ENCODE measurements around the gene NOS3.

The NOS3 gene

GRCh38 chr7:151060416-151061212, 69.8 kb downstream of the NOS3 start:
- no peak for TF ChIP-seq TAF1 (IDR thresholded peaks at IDR 0.05; ENCODE audit: borderline replicate concordance, insufficient read depth, low read length)
- no peak for TF ChIP-seq REST (IDR thresholded peaks at IDR 0.05; ENCODE audit: insufficient read depth in 1 of 2, low read depth in 2 of 2, low read length in 2 of 2)
- TF ChIP-seq SIN3A (IDR thresholded peaks at IDR 0.05; ENCODE audit: borderline replicate concordance, insufficient read depth, low read length) = no peak
- TF ChIP-seq FOXP2 (optimal IDR thresholded peaks at IDR 0.05; ENCODE audit: borderline replicate concordance, extremely low read depth, extremely low read length, insufficient read depth) = no peak
- TF ChIP-seq POLR2AphosphoS5 (IDR thresholded peaks at IDR 0.05; ENCODE audit: low read depth, low read length) = no peak

GRCh38 chr7:151061213-151062110, 70.6 kb downstream of the NOS3 start:
- no peak for TF ChIP-seq FOXP2 (optimal IDR thresholded peaks at IDR 0.05; ENCODE audit: borderline replicate concordance, extremely low read depth, extremely low read length, insufficient read depth)
- TF ChIP-seq POLR2AphosphoS5 (IDR thresholded peaks at IDR 0.05; ENCODE audit: low read depth, low read length) = no peak
- no peak for TF ChIP-seq SIN3A (IDR thresholded peaks at IDR 0.05; ENCODE audit: borderline replicate concordance, insufficient read depth, low read length)
- no peak for TF ChIP-seq REST (IDR thresholded peaks at IDR 0.05; ENCODE audit: insufficient read depth in 1 of 2, low read depth in 2 of 2, low read length in 2 of 2)
- no peak for TF ChIP-seq TAF1 (IDR thresholded peaks at IDR 0.05; ENCODE audit: borderline replicate concordance, insufficient read depth, low read length)

- TF ChIP-seq REST (IDR thresholded peaks at IDR 0.05; ENCODE audit: insufficient read depth in 1 of 2, low read depth in 2 of 2, low read length in 2 of 2) (no peak), POLR2AphosphoS5 (IDR thresholded peaks at IDR 0.05; ENCODE audit: low read depth, low read length) (no peak), SIN3A (IDR thresholded peaks at IDR 0.05; ENCODE audit: borderline replicate concordance, insufficient read depth, low read length) (no peak), TAF1 (IDR thresholded peaks at IDR 0.05; ENCODE audit: borderline replicate concordance, insufficient read depth, low read length) (no peak), FOXP2 (optimal IDR thresholded peaks at IDR 0.05; ENCODE audit: borderline replicate concordance, extremely low read depth, extremely low read length, insufficient read depth) (no peak)
Measured at GRCh38 chr7:151062111-151062398, 71.2 kb downstream of the NOS3 start.

GRCh38 chr7:151062399-151063211, 71.8 kb downstream of the NOS3 start:
- TF ChIP-seq TAF1 (IDR thresholded peaks at IDR 0.05; ENCODE audit: borderline replicate concordance, insufficient read depth, low read length) = no peak
- no peak for TF ChIP-seq SIN3A (IDR thresholded peaks at IDR 0.05; ENCODE audit: borderline replicate concordance, insufficient read depth, low read length)
- TF ChIP-seq POLR2AphosphoS5 (IDR thresholded peaks at IDR 0.05; ENCODE audit: low read depth, low read length) = no peak
- TF ChIP-seq REST (IDR thresholded peaks at IDR 0.05; ENCODE audit: insufficient read depth in 1 of 2, low read depth in 2 of 2, low read length in 2 of 2) = no peak
- TF ChIP-seq FOXP2 (optimal IDR thresholded peaks at IDR 0.05; ENCODE audit: borderline replicate concordance, extremely low read depth, extremely low read length, insufficient read depth) = no peak

All from PFSK-1 (cell line).